ENCODE data around the gene TLCD2.
"Not testable (repeated sequence)": the region's sequence is repeated elsewhere in the genome, so short reads cannot be mapped to it uniquely, and the experiment has no call there.

TLCD2 gene

GRCh38 chr17:1684378-1685189 is 25.6 kb downstream of the TLCD2 start, which contains the start of gene PRPF8:
Gene PRPF8 (minus strand): TSS chr17:1684867. CDS start chr17:1684571, 296 bp downstream.
- peak; percentile 78 for DNase-seq

DNA sequence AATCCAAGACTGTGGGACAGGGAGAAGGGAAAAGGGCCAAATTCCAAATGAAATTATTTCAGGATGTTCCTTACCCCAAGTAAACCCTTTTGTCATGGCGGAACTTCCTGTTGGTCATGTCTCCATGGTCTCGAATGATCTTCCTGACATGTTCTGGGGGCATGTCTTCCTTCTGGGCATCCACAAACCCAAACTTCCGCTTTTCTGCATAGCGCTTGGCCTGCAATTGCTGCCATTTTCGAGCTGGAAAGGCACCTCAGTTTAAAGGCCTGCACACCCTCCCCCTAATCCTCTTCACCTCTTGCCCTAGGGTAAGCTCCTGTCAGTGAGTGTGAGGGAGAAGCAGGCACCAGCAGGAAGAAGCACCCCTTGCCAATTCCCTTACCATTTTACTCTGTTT is 26.7 kb downstream of the TLCD2 start:
- peak; percentile 32 for DNase-seq

- DNase-seq, result no peak
Observed at GRCh38 chr17:1676401-1676800, 33.8 kb downstream of the TLCD2 start.

DNA sequence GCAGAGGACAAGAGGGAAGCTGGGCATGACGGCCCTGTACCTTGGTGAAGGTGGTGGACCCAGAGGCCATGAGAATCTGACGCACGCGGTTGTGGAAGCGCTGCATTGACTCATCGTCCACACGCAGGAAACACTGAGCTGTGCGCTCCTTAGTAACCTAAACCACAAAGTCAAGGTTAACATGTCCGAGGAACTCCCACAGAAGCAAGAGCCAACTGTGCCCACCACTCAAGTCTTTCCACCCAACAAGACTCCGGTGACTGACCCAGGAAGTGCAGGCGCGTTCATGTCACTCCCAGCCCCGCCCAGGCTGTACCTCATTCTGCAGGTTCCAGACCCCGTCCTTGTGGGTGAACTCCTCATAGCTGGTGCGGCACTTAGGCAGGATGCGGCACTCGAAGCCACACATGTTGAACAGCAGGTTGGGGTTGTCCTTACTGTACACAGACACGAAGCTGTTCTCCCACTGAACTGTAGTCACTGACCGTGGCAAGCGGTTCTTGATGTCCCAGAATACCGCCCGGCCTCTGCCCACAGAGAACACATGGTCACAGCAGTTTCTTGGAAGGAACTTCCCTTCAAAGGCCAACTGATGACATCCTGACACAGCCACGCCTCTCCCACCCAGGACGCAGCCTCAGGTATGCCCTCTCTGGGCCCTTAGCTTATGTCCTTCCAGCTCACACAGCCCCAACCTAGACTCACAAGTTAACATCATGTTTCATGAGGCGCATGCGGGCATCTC is 37.0 kb downstream of the TLCD2 start:
- no peak for DNase-seq

DNA sequence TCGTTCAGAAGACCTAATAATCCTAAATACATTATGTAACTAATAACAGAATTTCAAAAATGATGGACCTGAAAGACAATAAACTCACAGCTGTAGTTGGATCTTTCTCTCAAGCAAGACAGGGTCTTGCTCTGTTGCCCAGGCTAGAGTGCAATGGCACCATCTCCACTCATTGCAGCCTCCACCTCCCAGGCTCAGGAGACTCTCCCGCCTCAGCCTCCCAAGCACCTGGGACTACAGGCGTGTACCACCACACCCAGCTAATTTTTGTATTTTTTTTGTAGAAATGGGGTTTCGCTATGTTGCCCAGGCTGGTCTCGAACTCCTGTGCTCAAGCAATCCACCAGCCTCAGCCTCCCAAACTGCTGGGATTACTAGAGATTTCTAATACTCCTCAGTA is 46.2 kb downstream of the TLCD2 start:
- DNase-seq, result not testable (repeated sequence)

- DNase-seq, result no peak
Observed at GRCh38 chr17:1661045-1661444, 49.1 kb downstream of the TLCD2 start.

DNA sequence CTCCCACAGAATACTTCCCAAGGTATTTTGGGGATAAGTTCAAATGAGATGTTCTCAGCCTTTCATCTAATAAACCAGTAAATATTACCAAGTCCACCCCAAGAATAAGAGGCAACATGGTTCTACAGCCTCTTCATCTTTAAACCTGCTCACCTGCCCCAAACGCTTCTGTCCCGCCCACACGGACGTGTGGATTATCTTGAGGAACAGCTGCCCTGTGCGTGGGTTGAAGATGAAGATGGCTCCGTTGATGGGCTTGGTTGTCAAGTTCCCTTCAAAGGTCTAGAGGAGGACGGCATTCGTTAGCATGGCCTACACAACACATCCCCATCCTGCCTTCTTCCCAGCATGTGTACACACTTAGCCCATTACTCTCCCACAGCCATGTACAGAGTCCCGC is 52.1 kb downstream of the TLCD2 start:
- DNase-seq, result no peak

- DNase-seq, result no peak
Observed at GRCh38 chr17:1653735-1654134, 56.4 kb downstream of the TLCD2 start.

- not testable (repeated sequence) for DNase-seq
Observed at GRCh38 chr17:1652794-1653193, 57.4 kb downstream of the TLCD2 start.

Measured in GF-D8 (cell line).